GM19455 (cell line): Measurements from ENCODE around the gene TBX21.
"Not testable (repeated sequence)": the region's sequence is repeated elsewhere in the genome, so short reads cannot be mapped to it uniquely, and the experiment has no call there.

Experiments used
- ATAC-seq: cut with Tn5 transposase; IDR thresholded peaks from one replicate; pipeline ENCODE4 v1.9.1; 2021; ENCODE audit not compliant: unreplicated experiment

Gene TBX21

GRCh38 chr17:47762728-47763127 is 29.7 kb downstream of the TBX21 start:
- ATAC-seq: no peak

GRCh38 chr17:47763913-47764582 is 31.0 kb downstream of the TBX21 start:
- ATAC-seq: no peak

GRCh38 chr17:47773649-47774048 is 40.6 kb downstream of the TBX21 start:
- ATAC-seq: not testable (repeated sequence)

GRCh38 chr17:47774331-47774730 is 41.3 kb downstream of the TBX21 start:
- no peak for ATAC-seq

- no peak for ATAC-seq
Measured at GRCh38 chr17:47774987-47775580, 42.0 kb downstream of the TBX21 start.

GRCh38 chr17:47776330-47777197 is 43.5 kb downstream of the TBX21 start:
- ATAC-seq: no peak

- ATAC-seq: no peak
Measured at GRCh38 chr17:47778184-47778635, 45.2 kb downstream of the TBX21 start.

GRCh38 chr17:47781397-47781796 is 48.4 kb downstream of the TBX21 start:
- ATAC-seq: no peak

GRCh38 chr17:47785538-47786123 is 52.6 kb downstream of the TBX21 start:
- no peak for ATAC-seq

- no peak for ATAC-seq
Measured at GRCh38 chr17:47789611-47790561, 56.9 kb downstream of the TBX21 start.

GRCh38 chr17:47791025-47791424 is 58.0 kb downstream of the TBX21 start:
- no peak for ATAC-seq

- no peak for ATAC-seq
Measured at GRCh38 chr17:47792457-47792856, 59.4 kb downstream of the TBX21 start.

GRCh38 chr17:47792979-47793378 is 59.9 kb downstream of the TBX21 start:
- no peak for ATAC-seq
